ENCODE results near the gene CMIP. TPM values are rescaled to one million over a fixed set of nuclear protein-coding genes. Genes with fewer than 3 reads are reported as not detected.

The CMIP gene
- total RNA-seq, 1 experiment from 2014 or later = 48.2 TPM

- no peak for DNase-seq
- no peak overlapping the region for H3K4me2 ChIP-seq (ENCODE audit: insufficient read depth, insufficient read length, low read length)
- peaks cover 2% of the 10 kb centered on the region; the same call in 1 of the 2 replicates for H3K27me3 Mint-ChIP-seq (ENCODE audit: low read depth)
- H3K27ac ChIP-seq (ENCODE audit: insufficient read length, low read depth, low read length) = no peak overlapping the region
- H2BK5ac ChIP-seq (ENCODE audit: insufficient read length, low read length) = no peak overlapping the region
- no peaks in the 10 kb centered on the region; the same call in 1 of the 2 replicates for H3K27me3 ChIP-seq (ENCODE audit: insufficient read depth, low read length)
- no peaks in the 10 kb centered on the region for H3K79me1 ChIP-seq (ENCODE audit: insufficient read depth, low read depth, low read length, poor library complexity, severe bottlenecking)
- no peaks in the 10 kb centered on the region for H4K20me1 ChIP-seq (ENCODE audit: control insufficient read depth, insufficient read depth, insufficient read length)
- H4K8ac ChIP-seq (replicated peaks; ENCODE audit: insufficient read length, low read depth, low read length) = no peak overlapping the region
- peaks cover 5 to 6% of the 10 kb centered on the region in 2 experiments for H3K4me1 Mint-ChIP-seq
- no peak overlapping the region for H3K9ac ChIP-seq (ENCODE audit: extremely low read depth, insufficient read length, low read length)
- H3K9me3 ChIP-seq (ENCODE audit: control insufficient read depth, low read depth, low read length) = no peaks in the 10 kb centered on the region
- TF ChIP-seq CTCF (conservative IDR thresholded peaks at IDR 0.05) = no peak
- H3K27ac Mint-ChIP-seq = no peak overlapping the region
- H3K23ac ChIP-seq (ENCODE audit: insufficient read length, low read depth, low read length) = no peak overlapping the region
- H3K9me3 Mint-ChIP-seq = peaks cover 0 to 6% of the 10 kb centered on the region in 2 experiments; a peak in 2 of 5 replicates
- no peaks in the 10 kb centered on the region for H3K79me2 ChIP-seq (ENCODE audit: insufficient read depth, low read length)
- no peak overlapping the region for H2AK5ac ChIP-seq (ENCODE audit: insufficient read length, low read length)
- no peak overlapping the region for H3K4ac ChIP-seq (ENCODE audit: low read depth, low read length)
- no peak overlapping the region for H4K5ac ChIP-seq (ENCODE audit: insufficient read length, low read depth, low read length)
- no peak overlapping the region for H2BK120ac ChIP-seq (ENCODE audit: low read depth, low read length, poor library complexity, severe bottlenecking)
- H2BK20ac ChIP-seq (ENCODE audit: low read depth, low read length, poor library complexity, severe bottlenecking) = no peak overlapping the region
- H2BK12ac ChIP-seq (ENCODE audit: insufficient read length, low read depth, low read length) = no peak overlapping the region
- no peak overlapping the region for H3K56ac ChIP-seq (ENCODE audit: insufficient read length, low read depth, low read length)
- no peaks in the 10 kb centered on the region for H3K4me1 ChIP-seq (ENCODE audit: insufficient read depth, low read length)
- H3T11ph ChIP-seq (ENCODE audit: low read length) = no peak overlapping the region
- H3K4me3 Mint-ChIP-seq = no peak overlapping the region
- no peak overlapping the region for H3K18ac ChIP-seq (ENCODE audit: insufficient read length, low read depth, low read length)
- no peak overlapping the region for H4K91ac ChIP-seq (ENCODE audit: insufficient read length, low read depth, low read length)
- no CpG with 5 or more reads among the region's 1 CpG for WGBS (ENCODE audit: extremely low coverage, insufficient read length, low lambda C conversion rate)
- H3K23me2 ChIP-seq (ENCODE audit: insufficient read length, low read depth, low read length, poor library complexity, severe bottlenecking) = no peaks in the 10 kb centered on the region
- H3K36me3 Mint-ChIP-seq (ENCODE audit: insufficient read depth in 1 of 3, low read depth in 3 of 3) = no peaks in the 10 kb centered on the region
- H2BK15ac ChIP-seq (ENCODE audit: low read depth, low read length) = no peak overlapping the region
- H2AFZ ChIP-seq (ENCODE audit: low read length) = no peak overlapping the region
- no peak overlapping the region for H3K14ac ChIP-seq (ENCODE audit: insufficient read depth, low read length)
Measured at GRCh38 chr16:81424771-81425170, 19.8 kb upstream of the CMIP start.

Measured in H9 (cell line).